ENCODE data around the gene ABCA12.

ABCA12 gene

DNA sequence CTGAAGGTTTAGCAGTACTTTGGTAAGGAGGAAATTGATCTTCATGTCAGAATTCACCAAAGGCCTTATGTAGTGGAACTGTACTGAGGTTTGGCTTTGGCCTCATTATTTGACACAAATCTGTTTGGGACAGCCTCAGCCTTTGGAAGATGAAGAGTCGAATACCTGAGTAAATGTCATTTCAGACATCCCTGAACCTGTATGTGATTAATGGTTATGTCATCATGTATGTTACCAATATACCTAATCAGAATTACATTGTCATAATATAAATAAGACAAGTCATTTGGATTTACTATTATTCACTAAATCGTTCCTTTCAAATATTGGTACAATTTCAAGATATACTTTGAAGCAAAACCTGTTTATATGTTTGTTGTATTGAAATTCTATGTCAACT is 10.6 kb upstream of the ABCA12 start:
- Histone ChIP-seq H3K9me3 (ENCODE audit: insufficient read depth, low read length) (no peaks in the 10 kb centered on the region), H2AFZ (ENCODE audit: low read depth, low read length) (no peak overlapping the region), H3K4me3 (ENCODE audit: low read length) (no peak overlapping the region), H3K27me3 (ENCODE audit: low read depth, low read length) (no peaks in the 10 kb centered on the region), H3K36me3 (replicated peaks; ENCODE audit: low read depth, low read length) (no peaks in the 10 kb centered on the region), H3K4me1 (ENCODE audit: low read length) (no peaks in the 10 kb centered on the region), H4K20me1 (ENCODE audit: insufficient read depth, low read length) (no peaks in the 10 kb centered on the region), H3K27ac (ENCODE audit: low read length) (no peak overlapping the region), H3K9ac (ENCODE audit: low read length) (no peak overlapping the region), H3K4me2 (ENCODE audit: low read length) (no peak overlapping the region), H3K79me2 (ENCODE audit: low read length) (no peaks in the 10 kb centered on the region)
- no peak for TF ChIP-seq EZH2phosphoT487 (IDR thresholded peaks at IDR 0.05; ENCODE audit: low read depth)
- TF ChIP-seq, protein P1, sequence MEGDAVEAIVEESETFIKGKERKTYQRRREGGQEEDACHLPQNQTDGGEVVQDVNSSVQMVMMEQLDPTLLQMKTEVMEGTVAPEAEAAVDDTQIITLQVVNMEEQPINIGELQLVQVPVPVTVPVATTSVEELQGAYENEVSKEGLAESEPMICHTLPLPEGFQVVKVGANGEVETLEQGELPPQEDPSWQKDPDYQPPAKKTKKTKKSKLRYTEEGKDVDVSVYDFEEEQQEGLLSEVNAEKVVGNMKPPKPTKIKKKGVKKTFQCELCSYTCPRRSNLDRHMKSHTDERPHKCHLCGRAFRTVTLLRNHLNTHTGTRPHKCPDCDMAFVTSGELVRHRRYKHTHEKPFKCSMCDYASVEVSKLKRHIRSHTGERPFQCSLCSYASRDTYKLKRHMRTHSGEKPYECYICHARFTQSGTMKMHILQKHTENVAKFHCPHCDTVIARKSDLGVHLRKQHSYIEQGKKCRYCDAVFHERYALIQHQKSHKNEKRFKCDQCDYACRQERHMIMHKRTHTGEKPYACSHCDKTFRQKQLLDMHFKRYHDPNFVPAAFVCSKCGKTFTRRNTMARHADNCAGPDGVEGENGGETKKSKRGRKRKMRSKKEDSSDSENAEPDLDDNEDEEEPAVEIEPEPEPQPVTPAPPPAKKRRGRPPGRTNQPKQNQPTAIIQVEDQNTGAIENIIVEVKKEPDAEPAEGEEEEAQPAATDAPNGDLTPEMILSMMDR (IDR thresholded peaks at IDR 0.05; ENCODE audit: low read depth, low read length) = no peak

DNA sequence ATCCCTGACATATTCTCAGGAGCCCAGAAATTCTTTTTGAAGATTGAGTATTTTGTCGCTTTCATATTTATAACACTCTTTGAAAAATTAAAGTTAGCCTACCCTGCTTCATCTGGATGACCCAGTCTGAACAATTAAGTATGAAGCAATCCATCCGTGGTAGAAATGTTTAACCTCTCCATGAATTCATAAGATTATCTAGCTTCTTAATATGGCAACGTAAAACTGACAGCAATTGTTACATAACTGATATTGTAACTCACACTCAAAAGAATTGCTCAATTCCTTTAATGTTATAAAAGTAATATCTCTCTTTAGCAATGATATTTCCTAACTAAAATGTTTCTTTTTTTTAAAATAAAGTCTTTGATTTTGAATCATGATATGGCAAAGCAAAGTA is 7.2 kb upstream of the ABCA12 start:
- H3K79me2 ChIP-seq (ENCODE audit: low read length) = no peaks in the 10 kb centered on the region
- no peaks in the 10 kb centered on the region for H3K9me3 ChIP-seq (ENCODE audit: insufficient read depth, low read length)
- no peaks in the 10 kb centered on the region for H4K20me1 ChIP-seq (ENCODE audit: insufficient read depth, low read length)
- H3K27ac ChIP-seq (ENCODE audit: low read length) = no peak overlapping the region
- H3K4me1 ChIP-seq (ENCODE audit: low read length) = no peaks in the 10 kb centered on the region
- H3K9ac ChIP-seq (ENCODE audit: low read length) = no peak overlapping the region
- TF ChIP-seq, protein P1 (IDR thresholded peaks at IDR 0.05; ENCODE audit: low read depth, low read length) = no peak
- no peak for TF ChIP-seq EZH2phosphoT487 (IDR thresholded peaks at IDR 0.05; ENCODE audit: low read depth)
- no peak overlapping the region for H2AFZ ChIP-seq (ENCODE audit: low read depth, low read length)
- H3K27me3 ChIP-seq (ENCODE audit: low read depth, low read length) = no peaks in the 10 kb centered on the region
- H3K4me2 ChIP-seq (ENCODE audit: low read length) = no peak overlapping the region
- H3K4me3 ChIP-seq (ENCODE audit: low read length) = no peak overlapping the region
- H3K36me3 ChIP-seq (replicated peaks; ENCODE audit: low read depth, low read length) = no peaks in the 10 kb centered on the region

DNA sequence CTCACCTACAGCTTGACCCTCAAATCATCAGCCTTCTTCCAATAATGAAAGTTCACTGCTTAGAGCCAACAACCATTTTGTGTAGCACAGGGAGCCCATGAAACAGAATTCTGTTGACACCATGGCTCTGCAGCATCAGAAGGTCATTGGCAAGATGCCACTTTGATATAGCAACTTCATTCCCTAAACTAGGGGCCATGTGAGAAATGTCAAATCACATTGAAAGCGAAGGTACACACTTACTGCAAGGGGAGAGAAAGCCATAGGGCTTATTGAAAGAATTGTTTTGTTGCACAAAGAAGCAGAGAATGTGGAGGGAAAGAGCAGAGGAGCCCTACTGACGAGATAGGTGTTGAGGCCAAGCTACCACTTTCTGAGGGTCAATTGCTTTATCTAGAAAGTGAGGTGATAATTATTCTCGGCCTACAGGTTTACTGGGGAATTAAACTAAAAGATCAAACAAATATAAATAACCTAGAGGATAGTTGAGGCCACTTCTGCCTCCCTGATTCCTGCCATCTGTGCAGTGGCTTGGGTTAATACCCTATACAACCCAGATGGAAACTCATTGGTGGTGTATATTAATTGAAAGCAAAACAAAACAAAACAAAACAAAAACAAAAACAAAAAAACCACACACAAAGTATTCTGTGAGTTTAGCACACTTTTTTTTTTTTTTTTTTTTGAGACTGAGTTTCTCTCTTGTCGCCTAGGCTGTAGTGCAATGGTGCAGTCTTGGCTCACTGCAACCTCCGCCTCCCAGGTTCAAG is 5.9 kb upstream of the ABCA12 start:
- Histone ChIP-seq H3K27me3 (ENCODE audit: low read depth, low read length) (no peaks in the 10 kb centered on the region), H2AFZ (ENCODE audit: low read depth, low read length) (no peak overlapping the region), H3K9ac (ENCODE audit: low read length) (no peak overlapping the region), H3K4me3 (ENCODE audit: low read length) (no peak overlapping the region), H3K4me2 (ENCODE audit: low read length) (no peak overlapping the region), H3K36me3 (replicated peaks; ENCODE audit: low read depth, low read length) (no peaks in the 10 kb centered on the region), H3K27ac (ENCODE audit: low read length) (no peak overlapping the region), H3K79me2 (ENCODE audit: low read length) (no peaks in the 10 kb centered on the region), H4K20me1 (ENCODE audit: insufficient read depth, low read length) (no peaks in the 10 kb centered on the region), H3K9me3 (ENCODE audit: insufficient read depth, low read length) (no peaks in the 10 kb centered on the region), H3K4me1 (ENCODE audit: low read length) (peaks cover 7% of the 10 kb centered on the region)
- TF ChIP-seq, protein P1 (IDR thresholded peaks at IDR 0.05; ENCODE audit: low read depth, low read length) = no peak
- TF ChIP-seq EZH2phosphoT487 (IDR thresholded peaks at IDR 0.05; ENCODE audit: low read depth) = no peak

- Histone ChIP-seq H2AFZ (ENCODE audit: low read depth, low read length) (no peak overlapping the region), H3K36me3 (replicated peaks; ENCODE audit: low read depth, low read length) (no peaks in the 10 kb centered on the region), H3K4me3 (ENCODE audit: low read length) (no peak overlapping the region), H3K9me3 (ENCODE audit: insufficient read depth, low read length) (no peaks in the 10 kb centered on the region), H3K27me3 (ENCODE audit: low read depth, low read length) (no peaks in the 10 kb centered on the region), H3K4me1 (ENCODE audit: low read length) (peaks cover 11% of the 10 kb centered on the region), H4K20me1 (ENCODE audit: insufficient read depth, low read length) (no peaks in the 10 kb centered on the region), H3K27ac (ENCODE audit: low read length) (no peak overlapping the region), H3K4me2 (ENCODE audit: low read length) (no peak overlapping the region), H3K9ac (ENCODE audit: low read length) (no peak overlapping the region), H3K79me2 (ENCODE audit: low read length) (no peaks in the 10 kb centered on the region)
- TF ChIP-seq, protein P1 (IDR thresholded peaks at IDR 0.05; ENCODE audit: low read depth, low read length) = no peak
- no peak for TF ChIP-seq EZH2phosphoT487 (IDR thresholded peaks at IDR 0.05; ENCODE audit: low read depth)
Observed at GRCh38 chr2:215143458-215143857, 5.0 kb upstream of the ABCA12 start.
